Measurements from ENCODE around the gene KRT86.

DNA sequence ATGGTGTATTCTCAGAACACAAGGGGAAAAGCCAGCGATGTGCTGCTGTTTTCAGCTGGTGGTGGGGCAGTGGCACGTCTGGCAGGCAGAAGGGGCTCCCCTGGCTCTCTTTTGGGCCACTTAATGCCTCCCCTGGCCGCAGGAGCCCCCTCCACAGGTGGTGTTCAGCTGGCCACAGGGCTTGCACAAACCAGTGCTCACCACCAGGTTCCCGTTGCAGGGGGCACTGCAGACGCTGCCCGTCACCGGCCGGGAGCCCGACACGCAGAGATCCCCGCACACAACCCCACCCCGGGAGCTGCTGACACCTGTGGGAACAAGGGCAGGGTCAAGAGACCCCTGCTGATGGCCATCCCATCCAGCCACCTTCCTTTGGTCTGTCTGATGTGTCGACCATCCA, 40.1 kb downstream of the KRT86 start:
- TF ChIP-seq, protein P1, sequence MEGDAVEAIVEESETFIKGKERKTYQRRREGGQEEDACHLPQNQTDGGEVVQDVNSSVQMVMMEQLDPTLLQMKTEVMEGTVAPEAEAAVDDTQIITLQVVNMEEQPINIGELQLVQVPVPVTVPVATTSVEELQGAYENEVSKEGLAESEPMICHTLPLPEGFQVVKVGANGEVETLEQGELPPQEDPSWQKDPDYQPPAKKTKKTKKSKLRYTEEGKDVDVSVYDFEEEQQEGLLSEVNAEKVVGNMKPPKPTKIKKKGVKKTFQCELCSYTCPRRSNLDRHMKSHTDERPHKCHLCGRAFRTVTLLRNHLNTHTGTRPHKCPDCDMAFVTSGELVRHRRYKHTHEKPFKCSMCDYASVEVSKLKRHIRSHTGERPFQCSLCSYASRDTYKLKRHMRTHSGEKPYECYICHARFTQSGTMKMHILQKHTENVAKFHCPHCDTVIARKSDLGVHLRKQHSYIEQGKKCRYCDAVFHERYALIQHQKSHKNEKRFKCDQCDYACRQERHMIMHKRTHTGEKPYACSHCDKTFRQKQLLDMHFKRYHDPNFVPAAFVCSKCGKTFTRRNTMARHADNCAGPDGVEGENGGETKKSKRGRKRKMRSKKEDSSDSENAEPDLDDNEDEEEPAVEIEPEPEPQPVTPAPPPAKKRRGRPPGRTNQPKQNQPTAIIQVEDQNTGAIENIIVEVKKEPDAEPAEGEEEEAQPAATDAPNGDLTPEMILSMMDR (IDR thresholded peaks at IDR 0.05; ENCODE audit: low read length), result no peak
- no peak for TF ChIP-seq EZH2 (optimal IDR thresholded peaks at IDR 0.05; ENCODE audit: low read depth, low read length)
- no peak for TF ChIP-seq EZH2phosphoT487 (IDR thresholded peaks at IDR 0.05; ENCODE audit: low read length)

All from MM.1S (cell line).